Endothelial cell of umbilical vein (primary cell): ENCODE measurements around the gene C17orf78. TPM values are rescaled to one million over a fixed set of nuclear protein-coding genes. Genes with fewer than 3 reads are reported as not detected.
"Not testable (repeated sequence)": the region's sequence is repeated elsewhere in the genome, so short reads cannot be mapped to it uniquely, and the experiment has no call there.

Source experiments
- BruUV-seq: library from RNA; stranded (reverse); fragments of 400-500 nt; replicated peaks from 2 replicates; lab custom pipeline; 2021; lab: Mats Ljungman, UMichigan
- CTCF ChIA-PET: fragments of 300-600, 350-600 bp; sonication (Branson Sonifier 250); formaldehyde crosslinking; loops from one replicate; lab custom pipeline; 2021; ENCODE audit warnings: antibody characterized with exemption, inconsistent platforms; lab: Charles Lee
- POLR2A ChIA-PET: fragments of 300-600, 350-600 bp; sonication (Branson Sonifier 250); formaldehyde crosslinking; loops from one replicate; lab custom pipeline; 2021; ENCODE audit warnings: antibody characterized with exemption, inconsistent platforms; lab: Charles Lee
- DNase-seq: peaks from one replicate; pipeline ENCODE4 v3.0.0-alpha.2; 2011; ENCODE audit warnings: low read depth, low spot score
- FAIRE-seq: peaks from 2 replicates; lab custom pipeline; 2011; peaks lifted over from hg19 to GRCh38; lab: Jason Lieb, UNC
- H2AFZ ChIP-seq: 2 replicates; pipeline ENCODE4 v1.6.0; 2012; ENCODE audit warnings: low read depth, low read length, control low read depth, inconsistent platforms
- H3K27ac ChIP-seq: 2 replicates; pipeline ENCODE4 v1.5.1; 2011; ENCODE audit warnings: low read depth, mild to moderate bottlenecking, control low read depth, low read length, moderate library complexity; ENCODE audit not compliant: insufficient read depth
- H3K27me3 ChIP-seq, 2 experiments: 2 replicates each; pipeline versions ENCODE4 v1.6.0 to v1.6.1; 2011; ENCODE audit warnings: low read length in 2 of 2, mixed read lengths in 1 of 2; ENCODE audit not compliant: control insufficient read depth in 2 of 2, insufficient read depth in 2 of 2
- H3K36me3 ChIP-seq, 2 experiments: 2 replicates in 1 of 2; 3 replicates in 1 of 2; pipeline ENCODE4 v1.5.1; 2011; ENCODE audit warnings: low read length in 2 of 2, mild to moderate bottlenecking in 1 of 2, moderate library complexity in 1 of 2; ENCODE audit not compliant: control insufficient read depth in 2 of 2, insufficient read depth in 2 of 2; ENCODE audit errors: extremely low read depth in 1 of 2
- H3K4me1 ChIP-seq: 3 replicates; pipeline ENCODE4 v1.5.1; 2011; ENCODE audit warnings: mild to moderate bottlenecking, low read length; ENCODE audit not compliant: control insufficient read depth, insufficient read depth; ENCODE audit errors: extremely low read depth
- H3K4me2 ChIP-seq: 2 replicates; pipeline ENCODE4 v1.6.1; 2011; ENCODE audit warnings: low read length, control low read depth, mixed read lengths; ENCODE audit not compliant: insufficient read depth
- H3K4me3 ChIP-seq, 3 experiments: fragments of 200-600 bp in 1 of 3; sonication (generic), shearing (Covaris generic) in 1 of 3; replicated peaks in 1 of 3; 2 replicates each; pipeline ENCODE4 v1.5.1; 2011 to 2016; ENCODE audit warnings: control low read depth in 3 of 3, low read length in 3 of 3, mild to moderate bottlenecking in 2 of 3, inconsistent platforms in 1 of 3, low read depth in 1 of 3, moderate library complexity in 1 of 3; ENCODE audit not compliant: insufficient read depth in 1 of 3
- H3K79me2 ChIP-seq: 2 replicates; pipeline ENCODE4 v1.6.0; 2012; ENCODE audit warnings: low read length, inconsistent platforms; ENCODE audit not compliant: control insufficient read depth, insufficient read depth
- H3K9ac ChIP-seq: replicated peaks from 2 replicates; pipeline ENCODE3; 2011; ENCODE audit warnings: low read length, control low read depth; ENCODE audit not compliant: insufficient read depth; ENCODE audit errors: extremely low read depth
- H3K9me1 ChIP-seq: replicated peaks from 3 replicates; pipeline ENCODE4 v1.6.0; 2011; ENCODE audit warnings: mild to moderate bottlenecking, low read length; ENCODE audit not compliant: control insufficient read depth, insufficient read depth; ENCODE audit errors: extremely low read depth
- H3K9me3 ChIP-seq: replicated peaks from 2 replicates; pipeline ENCODE4 v1.5.1; 2012; ENCODE audit warnings: low read length, inconsistent platforms; ENCODE audit not compliant: control insufficient read depth, insufficient read depth
- H4K20me1 ChIP-seq: replicated peaks from 2 replicates; pipeline ENCODE3; 2011; ENCODE audit warnings: mild to moderate bottlenecking, low read length; ENCODE audit not compliant: control insufficient read depth, insufficient read depth; ENCODE audit errors: extremely low read depth
- FOS ChIP-seq: IDR thresholded peaks from 2 replicates; pipeline ENCODE4 v1.6.1; 2011; ENCODE audit warnings: mild to moderate bottlenecking, low read length, moderate library complexity, borderline replicate concordance; ENCODE audit not compliant: insufficient read depth
- GATA2 ChIP-seq: IDR thresholded peaks from 2 replicates; pipeline ENCODE4 v1.7.0; 2011; ENCODE audit warnings: low read depth, mild to moderate bottlenecking, moderate library complexity, mixed read lengths, low read length; ENCODE audit not compliant: insufficient read length, insufficient read depth
- POLR2A ChIP-seq: IDR thresholded peaks from 2 replicates; pipeline ENCODE4 v1.6.1; 2012; ENCODE audit warnings: low read depth, mild to moderate bottlenecking, control low read depth, low read length
- POLR2AphosphoS5 ChIP-seq: IDR thresholded peaks from 2 replicates; pipeline ENCODE4 v1.6.1; 2012; ENCODE audit warnings: low read depth, mild to moderate bottlenecking, control low read depth, low read length, moderate library complexity; ENCODE audit not compliant: insufficient read depth
- dilution Hi-C: fragments of 300-500 bp; cut with MboI; formaldehyde crosslinking; loops from one replicate; pipeline ENCODE4 v1.15.0; 2019; ENCODE audit warnings: low sequenced_read_pairs; ENCODE audit not compliant: extremely low pct_ligation_motif_present
- intact Hi-C: fragments of 100-400 bp; cut with micrococcal nuclease; formaldehyde crosslinking; loops from one replicate; pipeline ENCODE4 v1.10.0; 2022
- polyA plus RNA-seq, 4 experiments: library from polyadenylated mRNA; depleted of rRNA in 3 of 4; stranded (reverse) in 3 of 4; unstranded in 1 of 4; fragments of >200 nt; gene quantifications; 2 replicates each; pipeline versions ENCODE4 v1.2.1 to v1.2.3, GENCODE V29; 2011 to 2012; ENCODE audit warnings: missing spikeins in 1 of 4
- total RNA-seq: library from RNA; stranded (reverse); gene quantifications from 2 replicates; pipeline ENCODE4 v1.2.3, GENCODE V29; 2021
- TF ChIP-seq, protein P1 (sequence below), 2 donors: IDR thresholded peaks; 1 replicate in 1 of 2; 2 replicates in 1 of 2; pipeline ENCODE4 v1.5.1; 2011; ENCODE audit warnings: low read length in 2 of 2, mild to moderate bottlenecking in 2 of 2, moderate library complexity in 2 of 2, control low read depth in 1 of 2, inconsistent platforms in 1 of 2, low read depth in 1 of 2; ENCODE audit not compliant: insufficient read depth in 1 of 2; ENCODE audit errors: extremely low read depth in 1 of 2

C17orf78 gene
- total and polyA plus RNA-seq, 2 donors (not counting 3 experiments of a cell fraction or from before 2014, with no cell fraction given): not detected

DNA sequence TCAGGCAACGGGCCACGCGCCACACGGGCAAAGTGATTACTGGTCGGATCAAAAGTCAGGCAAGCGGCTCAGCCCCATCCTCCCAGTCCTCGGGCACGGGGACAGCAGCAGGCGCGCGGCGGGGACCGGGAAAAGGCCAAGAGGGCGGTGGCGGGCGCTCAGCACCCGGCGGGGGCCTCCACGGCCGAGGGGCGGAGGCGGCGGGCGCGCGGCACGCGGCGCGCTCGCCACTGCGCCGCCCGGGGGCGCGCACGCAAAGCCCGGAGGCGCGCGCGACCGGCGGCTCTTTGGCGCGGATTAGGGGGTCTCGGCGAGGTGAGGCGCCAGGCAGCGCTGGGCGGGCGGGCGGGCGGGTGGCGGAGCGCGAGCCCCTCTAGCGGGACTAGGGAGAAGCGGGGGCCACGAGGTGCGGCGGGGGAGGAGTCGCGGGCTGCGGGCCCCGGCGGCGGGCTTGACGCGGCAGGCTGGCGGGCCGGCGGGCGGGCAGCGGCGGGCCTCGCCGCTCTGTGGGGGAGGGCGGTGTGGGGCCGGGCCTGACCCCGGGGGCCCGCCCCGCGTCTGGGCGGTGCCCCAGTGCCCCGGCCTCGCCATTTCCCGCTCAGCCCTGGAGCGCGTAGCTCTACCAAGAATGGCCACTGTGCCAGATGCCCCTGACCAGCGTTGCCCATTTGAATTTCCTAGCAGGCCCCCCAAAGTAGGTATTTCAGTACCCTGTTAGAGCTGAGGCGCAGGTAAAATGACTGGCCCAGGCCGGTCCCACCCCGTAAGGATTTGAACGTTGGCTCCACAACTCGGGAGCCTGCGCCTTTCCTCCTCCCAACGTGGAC lies 31.1 kb downstream of the C17orf78 start, which contains the start of the genes ACACA and TADA2A:
ACACA (minus strand) TSS at position 202 of the 827 bp plus-strand sequence. CDS start 537 bp downstream, outside the sequence.
TADA2A (plus strand) TSS at position 252 of the 827 bp plus-strand sequence. CDS start 4,480 bp downstream, outside the sequence.
- Histone ChIP-seq H3K27ac (peak within 1 kb of the TSS; percentile 84), H3K4me1 (peaks cover 12% of the 10 kb centered on the region), H3K4me3 (peak within 1 kb of the TSS; percentile 67 to 96 (median 86)), H3K79me2 (peaks cover 45% of the 10 kb centered on the region), H3K36me3 (no peaks in the 10 kb centered on the region), H3K9me1 (no peaks in the 10 kb centered on the region), H3K27me3 (no peaks in the 10 kb centered on the region), H2AFZ (peak within 1 kb of the TSS; percentile 90), H3K9ac (peak within 1 kb of the TSS; percentile 95), H3K9me3 (no peaks in the 10 kb centered on the region), H4K20me1 (no peaks in the 10 kb centered on the region), H3K4me2 (peak within 1 kb of the TSS; percentile 89)
- DNase-seq (peak; percentile 81), FAIRE-seq (no peak)
- intact Hi-C loops: loop anchor here (1.0 to 5.0 kb wide), 4 partner anchors 50 to 235 kb away; partner anchors contain the start of gene DDX52
- BruUV-seq: no TSS peak
- TF ChIP-seq POLR2A (peak; percentile 95), GATA2 (no peak), POLR2AphosphoS5 (peak; percentile 95), FOS (no peak)
- TF ChIP-seq, protein P1, sequence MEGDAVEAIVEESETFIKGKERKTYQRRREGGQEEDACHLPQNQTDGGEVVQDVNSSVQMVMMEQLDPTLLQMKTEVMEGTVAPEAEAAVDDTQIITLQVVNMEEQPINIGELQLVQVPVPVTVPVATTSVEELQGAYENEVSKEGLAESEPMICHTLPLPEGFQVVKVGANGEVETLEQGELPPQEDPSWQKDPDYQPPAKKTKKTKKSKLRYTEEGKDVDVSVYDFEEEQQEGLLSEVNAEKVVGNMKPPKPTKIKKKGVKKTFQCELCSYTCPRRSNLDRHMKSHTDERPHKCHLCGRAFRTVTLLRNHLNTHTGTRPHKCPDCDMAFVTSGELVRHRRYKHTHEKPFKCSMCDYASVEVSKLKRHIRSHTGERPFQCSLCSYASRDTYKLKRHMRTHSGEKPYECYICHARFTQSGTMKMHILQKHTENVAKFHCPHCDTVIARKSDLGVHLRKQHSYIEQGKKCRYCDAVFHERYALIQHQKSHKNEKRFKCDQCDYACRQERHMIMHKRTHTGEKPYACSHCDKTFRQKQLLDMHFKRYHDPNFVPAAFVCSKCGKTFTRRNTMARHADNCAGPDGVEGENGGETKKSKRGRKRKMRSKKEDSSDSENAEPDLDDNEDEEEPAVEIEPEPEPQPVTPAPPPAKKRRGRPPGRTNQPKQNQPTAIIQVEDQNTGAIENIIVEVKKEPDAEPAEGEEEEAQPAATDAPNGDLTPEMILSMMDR (IDR thresholded peaks at IDR 0.05; ENCODE audit: extremely low read depth in 1 of 2, insufficient read depth in 1 of 2, low read depth in 1 of 2, low read length in 2 of 2): no peak
- ChIA-PET CTCF (interaction anchor here (1.0 to 3.6 kb wide), 5 partner anchors 33 to 167 kb away, joined by 3 to 22 read pairs (median 4); no protein-coding TSS in a partner anchor), POLR2A (interaction anchor here (0.6 to 1.3 kb wide), 5 partner anchors 9 to 192 kb away, joined by 3 to 9 read pairs (median 4); no protein-coding TSS in a partner anchor)
- dilution Hi-C loops: no loop called here

DNA sequence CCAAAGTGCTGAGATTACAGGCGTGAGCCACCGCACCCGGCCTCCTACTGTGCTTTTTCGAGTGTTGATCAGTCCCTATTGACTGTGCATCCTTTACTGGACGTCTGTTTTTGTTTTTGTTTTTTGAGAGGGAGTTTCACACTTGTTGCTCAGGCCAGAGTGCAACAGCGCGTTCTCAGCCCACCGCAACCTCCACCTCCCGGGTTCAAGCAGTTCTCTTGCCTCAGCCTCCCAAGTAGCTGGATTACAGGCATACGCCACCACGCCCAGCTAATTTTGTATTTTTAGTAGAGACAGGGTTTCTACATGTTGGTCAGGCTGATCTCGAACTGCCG lies 32.3 kb downstream of the C17orf78 start:
- FAIRE-seq, H3K9me1 ChIP-seq, H3K27ac ChIP-seq, H3K9me3 ChIP-seq, DNase-seq, H4K20me1 ChIP-seq, H3K9ac ChIP-seq, dilution Hi-C loops, H3K36me3 ChIP-seq, H3K4me3 ChIP-seq, H3K27me3 ChIP-seq, BruUV-seq, H3K4me2 ChIP-seq, H2AFZ ChIP-seq: not testable (repeated sequence)
- intact Hi-C loops: loop anchor here (5.0 kb wide), 2 partner anchors 51 to 234 kb away; partner anchors contain the start of gene DDX52
- H3K79me2 ChIP-seq: peaks cover 45% of the 10 kb centered on the region
- CTCF ChIA-PET: interaction anchor here (1.0 to 1.4 kb wide), 2 partner anchors 35 to 49 kb away, joined by 4 to 5 read pairs; no protein-coding TSS in a partner anchor
- POLR2A ChIA-PET: interaction anchor here (0.7 kb wide), 1 partner anchor 22 kb away, joined by 3 read pairs; no protein-coding TSS in a partner anchor
- H3K4me1 ChIP-seq: peaks cover 12% of the 10 kb centered on the region
